Mesenchymal stem cell (in vitro differentiated cells and primary cell): ENCODE results near the gene ZNF451.

Source experiments
- DNase-seq: peaks from one replicate; pipeline ENCODE4 v3.0.0-alpha.2; 2013
- H2AFZ ChIP-seq: one replicate; pipeline ENCODE4 v1.6.1; 2013; ENCODE audit warnings: low read depth, mild to moderate bottlenecking, control low read depth, inconsistent platforms, low read length, moderate library complexity
- H2AK5ac ChIP-seq: 2 replicates; pipeline ENCODE4 v1.6.1; 2013; ENCODE audit warnings: low read length, moderate library complexity, mild to moderate bottlenecking, inconsistent platforms; ENCODE audit not compliant: severe bottlenecking
- H2BK120ac ChIP-seq: one replicate; pipeline ENCODE4 v1.6.1; 2013; ENCODE audit warnings: low read depth, mild to moderate bottlenecking, inconsistent platforms, low read length, moderate library complexity
- H2BK12ac ChIP-seq, 2 experiments: one replicate each; pipeline ENCODE4 v1.6.1; 2013; ENCODE audit warnings: inconsistent platforms in 2 of 2, low read length in 2 of 2, mild to moderate bottlenecking in 2 of 2, moderate library complexity in 2 of 2, control low read depth in 1 of 2
- H2BK15ac ChIP-seq: one replicate; pipeline ENCODE4 v1.6.1; 2013; ENCODE audit warnings: mild to moderate bottlenecking, low read depth, inconsistent platforms; ENCODE audit not compliant: poor library complexity, severe bottlenecking
- H2BK5ac ChIP-seq: 2 replicates; pipeline ENCODE4 v1.6.1; 2013; ENCODE audit warnings: low read depth, mild to moderate bottlenecking, low read length, control low read depth, inconsistent platforms; ENCODE audit not compliant: poor library complexity, severe bottlenecking
- H3K14ac ChIP-seq, 2 experiments: one replicate each; pipeline ENCODE4 v1.6.1; 2013; ENCODE audit warnings: inconsistent platforms in 2 of 2, low read length in 2 of 2, control low read depth in 1 of 2, mild to moderate bottlenecking in 1 of 2, moderate library complexity in 1 of 2
- H3K18ac ChIP-seq, 2 experiments: one replicate each; pipeline ENCODE4 v1.6.1; 2013; ENCODE audit warnings: inconsistent platforms in 2 of 2, low read length in 2 of 2, control low read depth in 1 of 2, low read depth in 1 of 2, mild to moderate bottlenecking in 1 of 2
- H3K23ac ChIP-seq, 2 experiments: one replicate each; pipeline ENCODE4 v1.6.1; 2013; ENCODE audit warnings: inconsistent platforms in 2 of 2, low read length in 2 of 2, mild to moderate bottlenecking in 2 of 2, moderate library complexity in 2 of 2, control low read depth in 1 of 2
- H3K27ac ChIP-seq: 2 replicates; pipeline ENCODE4 v1.5.1; 2013; ENCODE audit warnings: mild to moderate bottlenecking, moderate library complexity, low read length, control low read depth, inconsistent platforms; ENCODE audit not compliant: poor library complexity, severe bottlenecking
- H3K27me3 ChIP-seq, 2 experiments: 2 replicates each; pipeline versions ENCODE4 v1.6.1 to v1.7.0; 2013; ENCODE audit warnings: low read length in 2 of 2, mild to moderate bottlenecking in 2 of 2, moderate library complexity in 2 of 2, control low read depth in 1 of 2, inconsistent platforms in 1 of 2; ENCODE audit not compliant: control insufficient read depth in 1 of 2, insufficient read depth in 1 of 2
- H3K36me3 ChIP-seq, 2 experiments: 2 replicates each; pipeline versions ENCODE4 v1.6.1 to v1.7.0; 2013; ENCODE audit warnings: low read length in 2 of 2, control low read depth in 1 of 2, inconsistent platforms in 1 of 2, low read depth in 1 of 2, mild to moderate bottlenecking in 1 of 2; ENCODE audit not compliant: insufficient read depth in 2 of 2, control insufficient read depth in 1 of 2
- H3K4ac ChIP-seq, 2 experiments: one replicate each; pipeline ENCODE4 v1.6.1; 2013; ENCODE audit warnings: inconsistent platforms in 2 of 2, low read length in 2 of 2, mild to moderate bottlenecking in 2 of 2, moderate library complexity in 2 of 2, control low read depth in 1 of 2, low read depth in 1 of 2
- H3K4me1 ChIP-seq: 2 replicates; pipeline ENCODE4 v1.6.1; 2013; ENCODE audit warnings: low read depth, low read length, control low read depth; ENCODE audit not compliant: control insufficient read depth, insufficient read depth
- H3K4me2 ChIP-seq: 2 replicates; pipeline ENCODE4 v1.6.1; 2013; ENCODE audit warnings: low read length, mild to moderate bottlenecking, inconsistent platforms; ENCODE audit not compliant: poor library complexity, severe bottlenecking
- H3K4me3 ChIP-seq, 2 experiments: 2 replicates each; pipeline versions ENCODE4 v1.5.1 to v1.7.0; 2013; ENCODE audit warnings: low read length in 2 of 2, mild to moderate bottlenecking in 2 of 2, control low read depth in 1 of 2, low read depth in 1 of 2; ENCODE audit not compliant: insufficient read depth in 1 of 2
- H3K79me1 ChIP-seq: replicated peaks from 2 replicates; pipeline ENCODE4 v1.6.1; 2013; ENCODE audit warnings: mild to moderate bottlenecking, control low read depth, low read length, inconsistent platforms; ENCODE audit not compliant: poor library complexity, severe bottlenecking
- H3K9ac ChIP-seq: 2 replicates; pipeline ENCODE4 v1.7.0; 2013; ENCODE audit warnings: mild to moderate bottlenecking, low read length, moderate library complexity
- H3K9me3 ChIP-seq: 2 replicates; pipeline ENCODE4 v1.7.0; 2013; ENCODE audit warnings: mild to moderate bottlenecking, low read length; ENCODE audit not compliant: control insufficient read depth
- H4K8ac ChIP-seq: one replicate; pipeline ENCODE4 v1.6.1; 2013; ENCODE audit warnings: inconsistent platforms, mild to moderate bottlenecking, low read length, moderate library complexity
- H4K91ac ChIP-seq: one replicate; pipeline ENCODE4 v1.6.1; 2013; ENCODE audit warnings: mild to moderate bottlenecking, low read length, inconsistent platforms
- WGBS: methylation state at CpG from one replicate; pipeline ENCODE4 v1.1.7; 2013; ENCODE audit warnings: mixed read lengths; 5-methylcytosine and 5-hydroxymethylcytosine counted together

The ZNF451 gene

DNA sequence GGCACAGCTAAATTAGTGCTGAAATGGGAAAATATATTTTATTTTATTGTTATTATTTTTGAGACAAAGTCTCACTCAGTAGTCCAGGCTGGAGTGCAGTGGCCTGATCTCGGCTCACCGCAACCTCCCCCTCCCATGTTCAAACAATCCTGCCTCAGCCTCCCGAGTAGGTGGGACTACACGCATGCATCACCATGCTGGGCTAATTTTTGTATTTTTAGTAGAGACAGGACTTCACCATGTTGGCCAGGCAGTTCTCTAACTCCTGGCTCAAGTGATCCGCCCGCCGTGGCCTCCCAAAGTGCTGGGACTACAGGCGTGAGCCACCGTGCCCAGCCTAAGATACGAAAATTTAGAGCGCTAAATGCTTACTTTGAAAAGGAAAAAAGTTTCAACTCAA lies 127.3 kb downstream of the ZNF451 start:
- Histone ChIP-seq H2BK15ac (no peak overlapping the region), H2AK5ac (no peak overlapping the region), H3K9me3 (no peaks in the 10 kb centered on the region), H3K4me3 (no peak overlapping the region), H3K79me1 (peaks cover 10% of the 10 kb centered on the region), H3K14ac (no peak overlapping the region), H3K23ac (no peak overlapping the region), H3K27ac (no peak overlapping the region), H3K9ac (no peak overlapping the region), H3K18ac (no peak overlapping the region), H3K27me3 (no peaks in the 10 kb centered on the region), H3K4me2 (no peak overlapping the region), H3K4ac (no peak overlapping the region), H2AFZ (no peak overlapping the region), H4K91ac (no peak overlapping the region), H4K8ac (no peak overlapping the region), H3K4me1 (peaks cover 5% of the 10 kb centered on the region), H3K36me3 (peaks cover 4% of the 10 kb centered on the region in 2 experiments), H2BK12ac (no peak overlapping the region), H2BK5ac (no peak overlapping the region), H2BK120ac (no peak overlapping the region)
- DNase-seq: no peak
- 96% methylated on average over 10 of the region's 11 CpGs for WGBS
